GM21529 (cell line): Measurements from ENCODE around the gene PTPN5.
A peak's percentile ranks its signal among the peaks of the same experiment; 100 is the strongest.

Experiments used
- ATAC-seq: cut with Tn5 transposase; IDR thresholded peaks from one replicate; pipeline ENCODE4 v1.9.1; 2021; ENCODE audit not compliant: unreplicated experiment

PTPN5 gene

DNA sequence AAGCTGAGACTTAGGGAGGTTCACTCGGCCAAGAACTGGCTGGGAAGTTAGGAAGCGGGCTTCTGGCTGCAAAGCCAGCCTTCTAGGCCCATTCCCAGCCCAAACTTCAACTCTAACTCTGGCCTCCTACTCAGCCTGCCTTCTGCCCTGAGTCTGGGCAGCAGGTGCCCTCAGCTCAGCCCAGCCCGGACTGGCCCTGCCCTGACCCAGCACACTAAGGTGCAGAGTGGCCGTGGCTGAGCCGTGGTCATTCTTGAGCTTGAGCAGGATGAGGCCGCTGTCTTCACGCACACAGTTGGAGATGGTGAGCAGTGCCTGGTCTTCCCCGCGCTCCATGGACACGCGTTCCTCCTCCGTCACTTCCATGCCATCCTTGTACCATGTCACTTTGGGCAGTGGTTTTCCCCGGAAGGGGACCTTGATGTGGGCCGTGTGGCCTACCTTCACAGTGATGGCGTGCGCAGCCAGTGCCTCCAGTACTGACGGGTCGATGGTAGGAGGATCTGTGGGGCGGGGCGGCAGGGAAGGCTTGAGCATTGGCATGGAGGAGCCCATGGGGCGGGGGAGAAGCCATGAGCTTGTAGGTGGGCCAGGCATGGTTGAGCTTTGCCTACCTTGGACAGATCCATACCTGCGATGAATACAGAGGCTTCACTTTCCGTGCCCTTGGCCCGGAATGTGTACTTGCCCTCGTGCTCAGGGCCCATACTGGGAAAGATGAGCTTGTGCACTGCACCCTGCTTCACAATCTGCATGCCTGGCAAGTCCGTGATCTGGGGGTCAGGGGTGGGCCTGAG lies 77.8 kb downstream of the PTPN5 start:
- no peak for ATAC-seq

DNA sequence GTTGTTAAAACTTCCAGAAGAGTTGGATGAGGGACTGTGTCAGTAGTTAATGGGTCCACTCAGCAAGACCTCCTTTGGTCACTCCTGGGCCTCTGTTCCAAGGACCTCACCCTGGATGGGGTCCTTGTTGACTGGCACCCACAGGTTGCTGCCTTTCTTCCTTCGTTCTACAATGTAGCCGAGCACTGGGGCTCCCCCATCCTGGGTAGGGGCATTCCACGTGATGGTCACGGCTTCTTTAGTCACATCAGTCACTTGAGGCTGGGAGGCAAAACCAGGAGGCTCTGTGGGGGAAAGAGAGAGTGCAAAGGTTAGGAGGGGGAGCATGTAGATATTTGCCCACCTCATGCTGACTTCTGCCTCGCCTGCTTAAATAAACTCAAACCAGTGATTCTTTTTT lies 81.1 kb downstream of the PTPN5 start:
- no peak for ATAC-seq

DNA sequence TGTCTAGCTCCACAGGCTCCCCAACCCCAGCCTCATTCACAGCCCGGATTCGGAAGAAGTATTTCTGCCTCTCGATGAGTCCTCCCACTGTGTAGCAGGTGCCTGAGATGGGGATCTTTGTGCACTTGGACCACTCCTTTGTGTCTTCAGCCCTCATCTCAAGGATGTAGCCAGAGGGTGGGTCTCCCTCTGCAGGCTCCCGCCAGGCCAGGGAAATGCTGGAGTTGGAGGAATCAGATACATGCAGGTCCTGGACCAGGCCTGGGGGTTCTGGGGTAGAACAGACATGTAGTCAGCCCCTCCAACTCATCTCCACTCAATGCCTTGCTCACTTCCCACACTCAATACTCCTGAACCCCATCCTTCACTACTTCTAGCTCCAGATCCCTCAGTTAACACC lies 82.2 kb downstream of the PTPN5 start:
- ATAC-seq: no peak

GRCh38 chr11:18707811-18708340 lies 83.7 kb downstream of the PTPN5 start:
- no peak for ATAC-seq

DNA sequence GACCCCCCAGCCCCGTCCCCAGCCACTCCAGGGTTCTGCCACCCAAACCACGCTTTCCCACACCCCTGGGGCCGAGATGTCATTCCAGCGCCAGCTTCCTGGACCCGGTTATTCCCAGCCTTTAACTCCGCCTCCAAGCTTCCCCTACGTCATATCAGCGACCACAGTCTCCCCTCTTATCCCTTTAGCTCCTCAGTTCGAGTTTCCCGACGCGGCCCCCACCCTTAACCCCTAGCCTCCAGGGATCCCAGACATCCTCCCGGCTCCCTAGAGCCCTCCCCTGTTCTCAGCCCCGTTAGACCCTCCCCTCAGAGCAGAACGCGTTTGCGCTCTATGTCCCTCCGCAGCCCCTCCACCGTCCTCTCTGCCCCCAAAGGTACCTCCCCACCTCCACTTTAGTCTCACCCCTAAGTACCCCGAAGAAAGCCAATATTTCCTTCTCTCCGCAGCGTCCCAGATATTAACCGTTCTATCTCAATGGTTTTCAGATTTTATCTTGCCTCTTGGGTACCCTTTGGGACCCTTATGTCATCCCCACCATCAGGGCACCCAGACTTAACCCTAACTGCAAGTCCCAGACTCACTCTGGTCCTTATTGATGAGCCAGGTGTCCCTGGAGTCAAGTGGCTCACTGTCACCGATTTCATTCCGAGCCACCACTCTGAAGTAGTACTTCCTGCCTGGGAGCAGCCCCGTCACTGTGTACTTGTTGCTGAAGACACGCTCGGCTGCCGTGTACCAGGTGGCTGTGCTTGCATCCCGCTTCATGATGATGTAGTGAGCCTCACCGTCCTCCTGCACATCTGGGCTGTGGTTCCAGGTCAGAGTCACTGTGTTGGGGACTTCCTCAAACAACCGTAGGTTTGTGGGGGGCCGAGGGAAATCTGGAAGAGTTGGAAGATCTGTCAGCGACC lies 85.0 kb downstream of the PTPN5 start:
- ATAC-seq: peak; percentile 67

- ATAC-seq: no peak
Observed at GRCh38 chr11:18705651-18706281, 85.8 kb downstream of the PTPN5 start.

DNA sequence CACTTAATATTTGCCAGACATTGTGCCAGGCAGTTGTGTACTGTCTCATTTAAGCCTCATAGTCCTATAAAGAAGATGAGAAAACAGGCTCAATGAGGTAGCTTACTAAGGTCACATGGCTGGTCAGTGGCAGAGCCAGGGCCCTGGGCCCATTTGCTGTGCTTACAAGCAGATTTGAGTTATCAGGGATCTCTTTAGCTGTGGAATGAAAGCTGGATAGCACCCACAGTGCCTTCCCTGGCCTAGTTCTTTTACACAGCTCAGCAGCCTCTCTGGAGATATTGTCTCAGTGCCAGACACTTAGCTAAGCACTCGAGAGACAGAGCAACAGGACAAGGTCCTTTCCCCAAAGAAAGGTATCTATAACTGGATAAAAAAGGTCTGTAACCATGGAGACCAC lies 86.9 kb downstream of the PTPN5 start:
- ATAC-seq: no peak

DNA sequence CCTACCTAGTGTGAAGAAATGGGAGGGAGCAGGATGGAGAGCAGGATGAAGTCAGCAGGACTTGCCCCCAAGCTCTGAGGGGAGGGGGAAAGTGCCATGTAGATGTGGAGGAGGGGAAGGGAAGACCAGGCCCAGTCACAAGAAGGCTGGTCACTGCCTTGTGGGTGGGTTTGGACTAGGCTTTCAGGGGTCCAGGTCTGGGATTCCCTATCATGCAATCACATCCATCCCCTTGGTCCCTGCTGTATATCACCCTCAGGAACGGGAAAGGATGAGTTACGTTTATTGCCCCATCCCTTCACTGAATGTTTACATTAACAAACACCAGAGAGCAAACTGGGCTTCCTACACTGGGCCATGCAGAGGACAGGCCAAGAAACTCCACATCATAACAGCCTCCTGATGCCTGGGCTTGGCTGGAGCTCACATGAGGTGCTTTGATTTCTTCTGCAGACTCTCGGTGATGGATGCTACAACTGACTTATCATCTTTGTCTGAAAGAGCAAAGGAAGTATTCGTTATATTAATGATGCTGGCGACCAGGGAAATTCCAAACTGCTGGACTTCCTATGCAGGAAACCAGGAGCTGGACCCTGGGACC lies 87.5 kb downstream of the PTPN5 start:
- no peak for ATAC-seq

DNA sequence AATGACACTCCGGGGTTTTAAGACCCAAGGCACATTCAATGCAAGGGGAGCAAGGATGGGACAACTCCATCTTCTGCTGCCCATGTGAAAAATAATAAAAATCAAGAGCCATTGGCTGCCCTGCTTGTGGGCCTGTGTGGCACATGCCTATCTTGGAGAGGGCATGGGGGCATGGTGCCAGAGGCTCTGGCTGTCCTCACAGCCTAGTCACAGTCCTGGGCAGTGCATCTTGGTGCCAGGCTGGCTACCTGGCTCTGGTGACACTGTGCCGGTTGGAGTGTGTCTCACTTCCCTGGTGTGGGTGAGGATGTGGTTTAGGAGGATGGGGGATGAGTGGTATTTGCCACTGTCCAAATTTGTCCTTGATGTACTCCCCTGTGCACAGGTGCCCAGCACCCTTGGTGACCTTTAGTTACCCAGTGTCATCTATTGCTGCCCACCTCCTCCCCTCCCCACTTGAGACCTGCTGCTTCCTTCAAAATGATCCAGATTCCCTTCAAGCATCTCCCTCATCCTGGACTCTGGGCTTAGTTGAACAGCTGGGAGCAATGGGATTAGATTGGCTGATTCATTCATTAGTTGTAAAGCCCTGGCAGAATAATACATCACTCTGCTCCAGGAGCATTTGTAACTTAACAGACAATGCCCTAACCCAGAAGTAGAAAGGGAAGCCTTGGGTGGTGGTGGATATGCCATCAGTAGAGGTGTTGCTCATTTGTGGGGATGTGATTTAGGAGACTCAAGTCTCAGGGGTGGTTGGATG lies 88.4 kb downstream of the PTPN5 start:
- no peak for ATAC-seq

- no peak for ATAC-seq
Observed at GRCh38 chr11:18701614-18702216, 89.9 kb downstream of the PTPN5 start.

DNA sequence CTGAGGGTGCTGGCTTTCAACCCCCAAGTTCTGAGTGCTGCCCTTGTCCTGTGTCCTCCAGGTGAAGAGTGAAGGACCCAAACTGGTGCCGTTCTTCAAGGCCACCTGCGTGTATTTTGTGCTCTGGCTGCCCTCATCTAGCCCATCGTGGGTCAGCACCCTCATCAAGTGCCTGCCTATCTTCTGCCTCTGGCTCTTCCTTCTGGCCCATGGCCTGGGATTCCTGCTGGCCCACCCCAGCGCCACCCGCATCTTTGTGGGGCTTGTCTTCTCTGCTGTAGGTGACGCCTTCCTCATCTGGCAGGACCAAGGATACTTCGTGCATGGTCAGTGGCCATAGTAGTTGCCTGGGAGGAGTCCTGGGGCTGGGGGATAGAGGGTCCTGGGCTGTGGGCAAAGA lies 90.7 kb downstream of the PTPN5 start:
- no peak for ATAC-seq

DNA sequence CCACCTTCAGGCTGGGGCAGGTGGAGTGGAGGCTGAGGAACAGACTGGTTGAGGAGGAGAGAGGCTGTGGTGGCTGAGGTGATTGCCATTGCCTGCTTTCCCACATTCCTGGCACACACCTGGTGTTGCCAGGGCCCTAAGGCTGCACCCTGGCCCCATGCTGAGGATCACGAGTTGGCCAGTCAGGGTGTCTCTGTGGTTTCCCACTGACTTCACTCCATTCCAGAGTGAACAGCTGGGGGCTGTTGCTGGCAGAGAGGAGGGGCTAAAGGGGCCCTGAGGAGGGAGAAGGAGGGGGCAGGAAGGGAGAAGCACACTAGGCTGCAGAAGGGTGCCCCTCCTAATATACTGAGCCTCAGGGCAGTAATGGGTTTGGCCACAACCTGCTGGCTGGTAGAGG lies 91.2 kb downstream of the PTPN5 start:
- no peak for ATAC-seq

DNA sequence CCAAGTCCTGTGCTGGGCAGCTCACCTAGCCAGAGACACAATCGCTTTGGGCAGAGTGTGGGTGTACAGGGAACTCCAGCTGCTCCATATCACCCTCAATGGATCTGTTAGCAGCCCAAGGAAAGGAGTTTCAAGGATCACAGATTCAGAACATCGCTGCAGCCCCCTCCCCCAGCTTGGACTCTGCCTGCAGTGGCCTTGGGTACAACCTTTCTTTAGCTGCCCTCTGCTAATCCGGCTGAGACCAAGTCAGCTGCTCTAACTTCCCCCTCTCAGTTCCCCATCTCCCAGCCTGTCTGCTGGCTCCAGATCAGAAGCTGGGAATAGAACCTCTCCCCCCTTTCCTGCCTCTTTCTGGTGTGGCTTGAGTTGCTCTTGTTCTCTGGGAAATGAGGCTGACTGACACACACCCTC lies 91.7 kb downstream of the PTPN5 start:
- no peak for ATAC-seq

DNA sequence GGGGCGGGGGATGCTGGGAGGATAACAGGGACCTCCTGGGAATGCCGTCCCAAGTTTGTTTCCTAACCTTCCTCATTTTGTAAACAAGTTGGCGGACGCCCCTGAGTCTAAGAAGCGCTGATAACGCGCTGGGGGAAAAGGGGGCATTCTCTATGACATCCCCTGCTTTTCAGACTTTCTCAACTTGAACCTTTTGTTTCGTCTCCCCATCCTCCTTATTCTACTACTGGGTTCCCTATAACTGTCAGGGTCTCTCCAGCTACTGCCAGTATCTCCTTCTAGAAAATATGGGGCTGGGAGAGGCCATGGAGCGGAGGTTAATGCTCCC lies 92.4 kb downstream of the PTPN5 start:
- ATAC-seq: no peak

DNA sequence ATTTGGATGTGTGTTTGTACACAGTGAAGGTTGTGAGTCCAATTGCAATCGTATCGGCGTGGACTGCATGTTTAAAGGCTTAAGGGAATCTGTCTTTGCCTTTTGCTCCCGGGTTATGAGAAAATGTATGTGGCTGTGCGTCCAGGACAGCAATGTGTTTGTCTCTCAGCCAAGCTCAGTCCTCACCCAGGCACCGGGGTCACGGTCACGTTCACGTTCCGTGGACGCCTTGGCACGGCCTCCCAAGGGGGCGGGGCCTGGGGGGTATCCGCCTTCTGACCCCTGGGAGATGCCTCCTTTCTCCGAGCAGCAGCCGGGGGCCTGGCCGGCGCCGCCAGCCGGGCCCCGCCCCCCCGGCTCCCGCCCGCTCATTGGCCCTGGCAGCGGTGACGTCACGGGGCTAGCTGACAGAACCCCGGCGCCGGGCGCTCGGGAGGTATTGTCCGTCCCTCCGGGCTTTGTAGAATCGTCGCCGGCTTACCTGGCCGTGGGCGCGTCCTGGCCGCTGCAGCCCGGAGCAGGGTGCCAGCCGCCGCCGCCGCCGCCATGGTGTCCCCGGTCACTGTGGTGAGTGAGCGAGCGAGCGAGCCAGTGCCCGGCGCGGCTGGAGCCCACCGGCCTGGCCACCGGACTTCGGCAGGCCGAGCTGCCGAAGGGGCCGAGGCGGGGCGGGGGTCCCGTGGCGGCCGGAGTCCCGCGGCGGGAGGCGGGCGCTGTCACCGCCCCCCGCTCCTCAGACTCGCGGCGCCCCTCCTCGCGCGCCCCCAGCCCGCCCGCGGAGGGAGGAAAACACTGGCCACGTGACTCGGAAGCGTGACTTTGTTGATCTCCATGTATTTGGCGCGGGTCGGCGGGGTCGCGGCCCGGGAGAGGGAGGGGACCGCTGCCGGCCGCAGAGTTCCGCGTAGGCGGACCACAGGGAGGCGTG lies 93.0 kb downstream of the PTPN5 start, which contains the start of gene TMEM86A:
TMEM86A (plus strand) TSS at position 439 of the 928 bp plus-strand sequence; CDS start at position 547, 108 bp downstream.
- ATAC-seq: peak; percentile 94

GRCh38 chr11:18697576-18697975 lies 94.0 kb downstream of the PTPN5 start:
- ATAC-seq: no peak

- ATAC-seq: no peak
Observed at GRCh38 chr11:18696638-18697225, 94.9 kb downstream of the PTPN5 start.
